AG10803 (cell line): Measurements from ENCODE around the gene PROSER3.

Source experiments
- DNase-seq: peaks from one replicate; pipeline ENCODE4 v3.0.0; 2010; ENCODE audit warnings: low read depth
- H3K4me3 ChIP-seq: 2 replicates; pipeline ENCODE4 v1.5.1; 2011; ENCODE audit warnings: mild to moderate bottlenecking, low read length, control low read depth
- CTCF ChIP-seq: conservative IDR thresholded peaks from 2 replicates; pipeline ENCODE4 v1.5.1; 2011; ENCODE audit warnings: mild to moderate bottlenecking, low read length, control low read depth, inconsistent platforms

Gene PROSER3

DNA sequence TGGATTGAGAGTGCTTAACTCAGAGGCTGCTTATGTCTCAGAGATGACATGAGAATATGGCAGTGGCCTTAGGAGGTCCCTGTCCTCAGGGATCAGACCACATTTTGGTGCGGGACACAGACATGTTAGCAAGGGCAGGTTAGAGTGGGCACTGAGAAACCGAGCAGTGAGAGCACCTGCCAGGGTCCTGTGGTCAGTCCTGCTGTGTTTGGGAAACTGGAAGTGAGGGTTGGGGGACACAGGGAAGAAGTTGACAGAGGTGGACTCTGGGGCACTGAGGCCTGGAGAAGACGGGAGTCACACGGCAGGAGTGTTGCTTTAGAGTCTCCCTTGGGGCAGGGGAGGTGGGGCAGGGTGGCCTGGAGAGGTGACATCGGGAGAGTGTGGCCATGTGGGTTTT, 23.1 kb upstream of the PROSER3 start:
- DNase-seq: no peak
- no peak overlapping the region for H3K4me3 ChIP-seq
- TF ChIP-seq CTCF: no peak

GRCh38 chr19:35736913-35737886, 20.8 kb upstream of the PROSER3 start:
- TF ChIP-seq CTCF: no peak; the same call in 1 of the 2 replicates

DNA sequence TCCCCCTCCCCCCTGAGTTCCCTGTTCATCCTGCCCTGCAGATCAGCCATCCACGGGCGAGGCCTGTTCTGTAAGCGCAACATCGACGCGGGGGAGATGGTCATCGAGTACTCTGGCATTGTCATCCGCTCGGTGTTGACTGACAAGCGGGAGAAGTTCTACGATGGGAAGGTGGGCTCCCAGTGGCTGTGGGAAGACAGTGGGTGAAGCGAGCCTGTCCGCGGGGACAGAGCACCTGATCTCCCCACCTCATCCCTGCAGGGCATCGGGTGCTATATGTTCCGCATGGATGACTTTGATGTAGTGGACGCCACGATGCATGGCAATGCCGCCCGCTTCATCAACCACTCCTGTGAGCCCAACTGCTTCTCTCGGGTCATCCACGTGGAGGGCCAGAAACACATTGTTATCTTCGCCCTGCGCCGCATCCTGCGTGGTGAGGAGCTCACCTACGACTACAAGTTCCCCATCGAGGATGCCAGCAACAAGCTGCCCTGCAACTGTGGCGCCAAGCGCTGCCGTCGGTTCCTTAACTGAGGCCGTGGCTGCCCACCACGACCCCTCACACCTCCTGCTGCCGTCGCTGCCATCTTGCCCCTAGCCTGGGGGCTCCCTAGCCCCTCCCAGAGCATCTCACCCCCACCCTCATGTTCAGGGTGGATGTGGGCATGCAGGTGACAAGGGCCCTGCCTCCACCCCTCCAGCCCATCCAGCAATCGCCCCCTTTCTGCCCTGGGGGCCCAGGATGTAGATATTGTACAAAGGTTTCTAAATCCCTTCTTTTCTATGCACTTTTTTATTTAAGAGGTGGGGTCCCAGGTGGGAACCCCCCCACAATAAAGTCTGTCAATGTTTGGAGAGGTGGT, 19.7 kb upstream of the PROSER3 start:
- TF ChIP-seq CTCF: no peak
- no peak overlapping the region for H3K4me3 ChIP-seq
- no peak for DNase-seq

More at GRCh38 chr19:35736913-35737886, 20.8 kb upstream of the PROSER3 start:
- H3K4me3 ChIP-seq: no peak overlapping the region
- no peak for DNase-seq

- no peak for TF ChIP-seq CTCF
- DNase-seq: no peak
- H3K4me3 ChIP-seq: no peak overlapping the region
These were observed 19.1 kb upstream of the PROSER3 start for GRCh38 chr19:35738887-35739229.

- peak overlapping the region; percentile 67 for H3K4me3 ChIP-seq
- DNase-seq: no peak
- TF ChIP-seq CTCF: no peak
These were observed 18.5 kb upstream of the PROSER3 start for GRCh38 chr19:35739275-35740107.

GRCh38 chr19:35740108-35740422, 17.9 kb upstream of the PROSER3 start:
- TF ChIP-seq CTCF: no peak
- H3K4me3 ChIP-seq: peak overlapping the region; percentile 67
- DNase-seq: no peak
